Activated T-cell treated with anti-CD3 and anti-CD28 coated beads, Interleukin-2, amount 50 U/mL, for 4 hours (primary cell): ENCODE results near the gene CAPN11. TPM values are rescaled to one million over a fixed set of nuclear protein-coding genes. Genes with fewer than 3 reads are reported as not detected.
"Not testable (repeated sequence)": the region's sequence is repeated elsewhere in the genome, so short reads cannot be mapped to it uniquely, and the experiment has no call there.

Source experiments
- ATAC-seq, 2 donors: fragments of 200-7000 bp; cut with Tn5 transposase; one replicate each; pipeline ENCODE4 v1.10.0; 2021
- DNase-seq: peaks from one replicate; pipeline ENCODE4 v3.0.0-alpha.2; 2020
- H3K27me3 Mint-ChIP-seq: one replicate; pipeline ENCODE4 v1.8.0; 2021; ENCODE audit warnings: low read depth, mixed read lengths
- H3K36me3 Mint-ChIP-seq: one replicate; pipeline ENCODE4 v1.8.0; 2022; ENCODE audit warnings: mixed read lengths; ENCODE audit not compliant: insufficient read depth
- H3K4me1 Mint-ChIP-seq: one replicate; pipeline ENCODE4 v1.8.0; 2021; ENCODE audit warnings: low read depth, mixed read lengths
- H3K4me3 Mint-ChIP-seq: one replicate; pipeline ENCODE4 v1.8.0; 2021; ENCODE audit warnings: mild to moderate bottlenecking, moderate library complexity, mixed read lengths
- H3K9me3 Mint-ChIP-seq: one replicate; pipeline ENCODE4 v1.8.0; 2021; ENCODE audit warnings: mixed read lengths
- total RNA-seq, 3 donors: library from RNA; stranded (reverse); gene quantifications; one replicate each; pipeline ENCODE4 v1.2.1, GENCODE V29; 2021

CAPN11 gene
- total RNA-seq, 3 donors from 2014 or later = 0.68 TPM; not detected in 2

- Mint-ChIP-seq H3K9me3 (no peaks in the 10 kb centered on the region), H3K4me3 (no peak overlapping the region), H3K4me1 (peaks cover 5% of the 10 kb centered on the region), H3K27me3 (peaks cover 3% of the 10 kb centered on the region), H3K36me3 (no peaks in the 10 kb centered on the region)
- no peak for DNase-seq
- ATAC-seq = no peak
Measured at GRCh38 chr6:44178424-44179071, 19.9 kb downstream of the CAPN11 start.

- ATAC-seq (no peak), DNase-seq (no peak)
- Mint-ChIP-seq H3K4me3 (no peak overlapping the region), H3K9me3 (no peaks in the 10 kb centered on the region), H3K4me1 (peaks cover 5% of the 10 kb centered on the region), H3K27me3 (peaks cover 3% of the 10 kb centered on the region), H3K36me3 (no peaks in the 10 kb centered on the region)
Measured at GRCh38 chr6:44179072-44179536, 20.5 kb downstream of the CAPN11 start.

- Mint-ChIP-seq H3K36me3 (no peaks in the 10 kb centered on the region), H3K4me1 (peaks cover 5% of the 10 kb centered on the region), H3K27me3 (peaks cover 3% of the 10 kb centered on the region), H3K9me3 (no peaks in the 10 kb centered on the region), H3K4me3 (no peak overlapping the region)
- DNase-seq = no peak
- no peak for ATAC-seq
Measured at GRCh38 chr6:44179648-44180047, 21.0 kb downstream of the CAPN11 start.

GRCh38 chr6:44180406-44180805, 21.8 kb downstream of the CAPN11 start:
- H3K9me3 Mint-ChIP-seq = no peaks in the 10 kb centered on the region
- H3K4me1 Mint-ChIP-seq = peaks cover 7% of the 10 kb centered on the region
- H3K27me3 Mint-ChIP-seq = no peaks in the 10 kb centered on the region
- H3K4me3 Mint-ChIP-seq = no peak overlapping the region
- DNase-seq (no peak), ATAC-seq (no peak)
- no peaks in the 10 kb centered on the region for H3K36me3 Mint-ChIP-seq

GRCh38 chr6:44180886-44181285, 22.3 kb downstream of the CAPN11 start:
- Mint-ChIP-seq H3K9me3 (no peaks in the 10 kb centered on the region), H3K4me1 (peaks cover 8% of the 10 kb centered on the region), H3K4me3 (no peak overlapping the region), H3K27me3 (no peaks in the 10 kb centered on the region), H3K36me3 (no peaks in the 10 kb centered on the region)
- ATAC-seq (no peak), DNase-seq (no peak)

GRCh38 chr6:44181784-44182183, 23.2 kb downstream of the CAPN11 start:
- H3K9me3 Mint-ChIP-seq, H3K27me3 Mint-ChIP-seq, H3K36me3 Mint-ChIP-seq, H3K4me3 Mint-ChIP-seq, ATAC-seq, DNase-seq: not testable (repeated sequence)
- H3K4me1 Mint-ChIP-seq = peaks cover 11% of the 10 kb centered on the region

- ATAC-seq = no peak
- Mint-ChIP-seq H3K4me1 (peaks cover 8% of the 10 kb centered on the region), H3K36me3 (no peaks in the 10 kb centered on the region), H3K27me3 (peaks cover 3% of the 10 kb centered on the region), H3K4me3 (no peak overlapping the region), H3K9me3 (no peaks in the 10 kb centered on the region)
- DNase-seq = no peak
Measured at GRCh38 chr6:44182911-44183390, 24.3 kb downstream of the CAPN11 start.

GRCh38 chr6:44183783-44184182, 25.2 kb downstream of the CAPN11 start:
- DNase-seq = no peak
- no peak for ATAC-seq
- Mint-ChIP-seq H3K4me1 (peaks cover 8% of the 10 kb centered on the region), H3K4me3 (no peak overlapping the region), H3K36me3 (no peaks in the 10 kb centered on the region), H3K27me3 (peaks cover 3% of the 10 kb centered on the region), H3K9me3 (no peaks in the 10 kb centered on the region)

- DNase-seq, H3K4me3 Mint-ChIP-seq, H3K9me3 Mint-ChIP-seq, ATAC-seq, H3K27me3 Mint-ChIP-seq, H3K36me3 Mint-ChIP-seq: not testable (repeated sequence)
- peaks cover 12% of the 10 kb centered on the region for H3K4me1 Mint-ChIP-seq
Measured at GRCh38 chr6:44185356-44185755, 26.7 kb downstream of the CAPN11 start.

- H3K36me3 Mint-ChIP-seq = no peaks in the 10 kb centered on the region
- peaks cover 12% of the 10 kb centered on the region for H3K4me1 Mint-ChIP-seq
- peak; percentile 32 to 42 for ATAC-seq
- no peak for DNase-seq
- H3K4me3 Mint-ChIP-seq = peak overlapping the region; percentile 20
- no peaks in the 10 kb centered on the region for H3K9me3 Mint-ChIP-seq
- peaks cover 3% of the 10 kb centered on the region for H3K27me3 Mint-ChIP-seq
Measured at GRCh38 chr6:44185953-44186634, 27.5 kb downstream of the CAPN11 start.

- Mint-ChIP-seq H3K4me3 (no peak overlapping the region), H3K27me3 (peaks cover 3% of the 10 kb centered on the region), H3K36me3 (no peaks in the 10 kb centered on the region), H3K4me1 (peaks cover 12% of the 10 kb centered on the region), H3K9me3 (no peaks in the 10 kb centered on the region)
- DNase-seq = no peak
- ATAC-seq = no peak
Measured at GRCh38 chr6:44186635-44187025, 28.0 kb downstream of the CAPN11 start.

GRCh38 chr6:44188819-44189218, 30.2 kb downstream of the CAPN11 start:
- peaks cover 12% of the 10 kb centered on the region for H3K4me1 Mint-ChIP-seq
- H3K4me3 Mint-ChIP-seq = no peak overlapping the region
- H3K9me3 Mint-ChIP-seq = no peaks in the 10 kb centered on the region
- H3K27me3 Mint-ChIP-seq = peaks cover 14% of the 10 kb centered on the region
- no peak for DNase-seq
- H3K36me3 Mint-ChIP-seq = no peaks in the 10 kb centered on the region
- no peak for ATAC-seq

GRCh38 chr6:44189257-44189656, 30.6 kb downstream of the CAPN11 start:
- H3K27me3 Mint-ChIP-seq = peaks cover 14% of the 10 kb centered on the region

GRCh38 chr6:44190715-44191114, 32.1 kb downstream of the CAPN11 start:
- peaks cover 14% of the 10 kb centered on the region for H3K27me3 Mint-ChIP-seq
- peaks cover 10% of the 10 kb centered on the region for H3K4me1 Mint-ChIP-seq
- no peaks in the 10 kb centered on the region for H3K9me3 Mint-ChIP-seq
- ATAC-seq (peak; percentile 76 to 80), DNase-seq (no peak)
- H3K36me3 Mint-ChIP-seq = no peaks in the 10 kb centered on the region
- no peak overlapping the region for H3K4me3 Mint-ChIP-seq

More at GRCh38 chr6:44189257-44189656, 30.6 kb downstream of the CAPN11 start:
- DNase-seq (no peak), ATAC-seq (no peak)
- H3K36me3 Mint-ChIP-seq = no peaks in the 10 kb centered on the region
- no peak overlapping the region for H3K4me3 Mint-ChIP-seq
- no peaks in the 10 kb centered on the region for H3K9me3 Mint-ChIP-seq
- peaks cover 12% of the 10 kb centered on the region for H3K4me1 Mint-ChIP-seq
